Mesendoderm (in vitro differentiated cells): Measurements from ENCODE around the gene NEURL3.

Experiments used
- DNase-seq: peaks from one replicate; pipeline ENCODE4 v3.0.0; 2013
- H2AK5ac ChIP-seq: 2 replicates; pipeline ENCODE4 v1.6.1; 2013; ENCODE audit warnings: low read length, inconsistent platforms
- H2BK120ac ChIP-seq: 2 replicates; pipeline ENCODE4 v1.6.1; 2013; ENCODE audit warnings: low read depth, mild to moderate bottlenecking, low read length, moderate library complexity, mixed read lengths
- H2BK15ac ChIP-seq: replicated peaks from 2 replicates; pipeline ENCODE4 v1.6.1; 2013; ENCODE audit warnings: low read depth, mild to moderate bottlenecking, moderate library complexity
- H2BK5ac ChIP-seq: 2 replicates; pipeline ENCODE4 v1.6.1; 2013; ENCODE audit warnings: low read length, inconsistent platforms
- H3K18ac ChIP-seq: 2 replicates; pipeline ENCODE4 v1.6.1; 2013; ENCODE audit warnings: mild to moderate bottlenecking, low read length, mixed read lengths
- H3K23ac ChIP-seq: one replicate; pipeline ENCODE4 v1.6.1; 2013; ENCODE audit warnings: low read length
- H3K27ac ChIP-seq: 2 replicates; pipeline ENCODE4 v1.5.1; 2013; ENCODE audit warnings: low read depth, mild to moderate bottlenecking, inconsistent platforms, low read length, moderate library complexity
- H3K27me3 ChIP-seq: 2 replicates; pipeline ENCODE4 v1.6.1; 2013; ENCODE audit warnings: low read length, control low read depth, mild to moderate bottlenecking, inconsistent platforms; ENCODE audit not compliant: insufficient read depth, poor library complexity
- H3K36me3 ChIP-seq: 2 replicates; pipeline ENCODE4 v1.6.1; 2013; ENCODE audit warnings: low read length, inconsistent platforms; ENCODE audit not compliant: control insufficient read depth, insufficient read depth
- H3K4ac ChIP-seq: one replicate; pipeline ENCODE4 v1.6.1; 2013; ENCODE audit warnings: low read depth, mild to moderate bottlenecking, low read length, moderate library complexity
- H3K4me1 ChIP-seq: 2 replicates; pipeline ENCODE4 v1.6.1; 2013; ENCODE audit warnings: low read depth, low read length, inconsistent platforms; ENCODE audit not compliant: control insufficient read depth
- H3K4me2 ChIP-seq: 2 replicates; pipeline ENCODE4 v1.6.1; 2013; ENCODE audit warnings: low read length
- H3K4me3 ChIP-seq: 2 replicates; pipeline ENCODE4 v1.5.1; 2013; ENCODE audit warnings: mild to moderate bottlenecking, low read length
- H3K56ac ChIP-seq: one replicate; pipeline ENCODE4 v1.6.1; 2013; ENCODE audit warnings: low read length
- H3K79me1 ChIP-seq: 2 replicates; pipeline ENCODE4 v1.6.1; 2013; ENCODE audit warnings: low read length, inconsistent platforms
- H3K79me2 ChIP-seq: 2 replicates; pipeline ENCODE4 v1.6.1; 2013; ENCODE audit warnings: mild to moderate bottlenecking, low read length; ENCODE audit not compliant: control insufficient read depth, insufficient read depth
- H3K9ac ChIP-seq: 2 replicates; pipeline ENCODE4 v1.6.1; 2013; ENCODE audit warnings: low read length, inconsistent platforms
- H4K5ac ChIP-seq: one replicate; pipeline ENCODE4 v1.6.1; 2013; ENCODE audit warnings: low read length
- H4K8ac ChIP-seq: one replicate; pipeline ENCODE4 v1.6.1; 2013; ENCODE audit warnings: low read depth, mild to moderate bottlenecking, control low read depth, low read length, moderate library complexity
- WGBS: extraction: QIAGEN DNeasy Blood & Tissue Kit; methylation state at CpG from one replicate; pipeline ENCODE4 v1.1.7; 2013; ENCODE audit warnings: low lambda C conversion rate, missing lambda C conversion rate; ENCODE audit not compliant: insufficient coverage; ENCODE audit errors: extremely low coverage; 5-methylcytosine and 5-hydroxymethylcytosine counted together

NEURL3 gene

GRCh38 chr2:96551605-96552314, 46.6 kb upstream of the NEURL3 start:
- no CpG with 5 or more reads among the region's 25 CpGs for WGBS
- DNase-seq, result no peak
- no peak overlapping the region for H2AK5ac ChIP-seq

GRCh38 chr2:96550787-96551604, 45.8 kb upstream of the NEURL3 start:
- no peak overlapping the region for H2AK5ac ChIP-seq
- H4K8ac ChIP-seq, result no peak overlapping the region
- H3K4ac ChIP-seq, result no peak overlapping the region
- H3K4me3 ChIP-seq, result no peak overlapping the region
- no CpG with 5 or more reads among the region's 14 CpGs for WGBS
- H3K79me1 ChIP-seq, result no peaks in the 10 kb centered on the region
- no peak overlapping the region for H3K56ac ChIP-seq
- H2BK120ac ChIP-seq, result no peak overlapping the region
- H3K9ac ChIP-seq, result no peak overlapping the region
- no peaks in the 10 kb centered on the region for H3K27me3 ChIP-seq
- no peak for DNase-seq
- H3K79me2 ChIP-seq, result no peaks in the 10 kb centered on the region
- H3K4me1 ChIP-seq, result no peaks in the 10 kb centered on the region
- no peak overlapping the region for H4K5ac ChIP-seq
- H3K36me3 ChIP-seq, result no peaks in the 10 kb centered on the region
- no peak overlapping the region for H3K23ac ChIP-seq
- H2BK15ac ChIP-seq, result no peak overlapping the region
- no peak overlapping the region for H2BK5ac ChIP-seq
- no peak overlapping the region for H3K27ac ChIP-seq
- no peak overlapping the region for H3K18ac ChIP-seq
- H3K4me2 ChIP-seq, result no peak overlapping the region

More at GRCh38 chr2:96551605-96552314, 46.6 kb upstream of the NEURL3 start:
- no peak overlapping the region for H3K18ac ChIP-seq
- no peaks in the 10 kb centered on the region for H3K36me3 ChIP-seq
- no peak overlapping the region for H2BK5ac ChIP-seq
- no peak overlapping the region for H3K56ac ChIP-seq
- H3K27me3 ChIP-seq, result no peaks in the 10 kb centered on the region
- H2BK120ac ChIP-seq, result no peak overlapping the region
- H3K79me1 ChIP-seq, result no peaks in the 10 kb centered on the region
- H4K8ac ChIP-seq, result no peak overlapping the region
- no peak overlapping the region for H3K9ac ChIP-seq
- no peak overlapping the region for H3K4me3 ChIP-seq
- H4K5ac ChIP-seq, result no peak overlapping the region
- H3K27ac ChIP-seq, result no peak overlapping the region
- no peak overlapping the region for H3K23ac ChIP-seq
- H3K79me2 ChIP-seq, result no peaks in the 10 kb centered on the region
- H2BK15ac ChIP-seq, result no peak overlapping the region
- no peak overlapping the region for H3K4ac ChIP-seq
- H3K4me2 ChIP-seq, result no peak overlapping the region
- H3K4me1 ChIP-seq, result no peaks in the 10 kb centered on the region

- Histone ChIP-seq H3K79me1 (no peaks in the 10 kb centered on the region), H3K23ac (no peak overlapping the region), H3K4me1 (no peaks in the 10 kb centered on the region), H3K56ac (no peak overlapping the region), H3K9ac (no peak overlapping the region), H3K79me2 (no peaks in the 10 kb centered on the region), H2BK5ac (no peak overlapping the region), H3K18ac (no peak overlapping the region), H4K5ac (no peak overlapping the region), H3K27me3 (no peaks in the 10 kb centered on the region), H3K4ac (no peak overlapping the region), H3K4me3 (no peak overlapping the region), H2AK5ac (no peak overlapping the region), H2BK120ac (no peak overlapping the region), H3K4me2 (no peak overlapping the region), H2BK15ac (no peak overlapping the region), H3K36me3 (no peaks in the 10 kb centered on the region), H3K27ac (no peak overlapping the region), H4K8ac (no peak overlapping the region)
- DNase-seq, result peak; percentile 86
- WGBS, result no CpG with 5 or more reads among the region's 61 CpGs
These were observed 45.0 kb upstream of the NEURL3 start for GRCh38 chr2:96549967-96550786.

- Histone ChIP-seq H3K4me1 (no peaks in the 10 kb centered on the region), H4K5ac (no peak overlapping the region), H3K4me2 (no peak overlapping the region), H2BK15ac (no peak overlapping the region), H3K4ac (no peak overlapping the region), H2BK5ac (no peak overlapping the region), H3K23ac (no peak overlapping the region), H3K27me3 (no peaks in the 10 kb centered on the region), H3K18ac (no peak overlapping the region), H2AK5ac (no peak overlapping the region), H3K56ac (no peak overlapping the region), H3K27ac (no peak overlapping the region), H4K8ac (no peak overlapping the region), H3K4me3 (no peak overlapping the region), H2BK120ac (no peak overlapping the region), H3K79me1 (no peaks in the 10 kb centered on the region), H3K9ac (no peak overlapping the region), H3K36me3 (no peaks in the 10 kb centered on the region), H3K79me2 (no peaks in the 10 kb centered on the region)
- DNase-seq, result no peak
- WGBS, result no CpG with 5 or more reads among the region's 4 CpGs
These were observed 44.3 kb upstream of the NEURL3 start for GRCh38 chr2:96549466-96549785.

GRCh38 chr2:96548558-96549465, 43.7 kb upstream of the NEURL3 start:
- Histone ChIP-seq H3K4me2 (no peak overlapping the region), H3K23ac (no peak overlapping the region), H3K27me3 (no peaks in the 10 kb centered on the region), H3K56ac (no peak overlapping the region), H3K4ac (no peak overlapping the region), H3K4me3 (no peak overlapping the region), H3K4me1 (no peaks in the 10 kb centered on the region), H4K8ac (no peak overlapping the region), H2BK120ac (no peak overlapping the region), H3K9ac (no peak overlapping the region), H2BK15ac (no peak overlapping the region), H3K18ac (no peak overlapping the region), H3K79me2 (no peaks in the 10 kb centered on the region), H3K36me3 (no peaks in the 10 kb centered on the region), H3K27ac (no peak overlapping the region), H3K79me1 (no peaks in the 10 kb centered on the region), H2AK5ac (no peak overlapping the region), H4K5ac (no peak overlapping the region), H2BK5ac (no peak overlapping the region)
- WGBS, result no CpG with 5 or more reads among the region's 24 CpGs
- no peak for DNase-seq
